Esophagus squamous epithelium (tissue), 4 donors: ENCODE results near the gene FBXO24.

Experiments used
- CTCF ChIP-seq, 6 experiments: fragments of 450-650 bp in 4 of 6; fragments of 200-600 bp in 2 of 6; sonication (generic) in 2 of 6; IDR thresholded peaks; one replicate each; pipeline ENCODE4 v1.5.1; 2016 to 2019; ENCODE audit warnings: antibody characterized with exemption in 6 of 6, mild to moderate bottlenecking in 4 of 6, moderate library complexity in 4 of 6
- POLR2A ChIP-seq, 4 donors: fragments of 450-650 bp; IDR thresholded peaks; one replicate each; pipeline ENCODE4 v1.6.1; 2017; ENCODE audit warnings: antibody characterized with exemption in 4 of 4, mild to moderate bottlenecking in 4 of 4, moderate library complexity in 3 of 4

- no peak for TF ChIP-seq POLR2A (IDR thresholded peaks at IDR 0.05)
- no peak for TF ChIP-seq CTCF (IDR thresholded peaks at IDR 0.05)
Observed at GRCh38 chr7:100603726-100604027, 17.5 kb downstream of the FBXO24 start.
